IMR-90 (cell line): Measurements from ENCODE around the gene FAM131B. TPM values are rescaled to one million over a fixed set of nuclear protein-coding genes. Genes with fewer than 3 reads are reported as not detected.
A peak's percentile ranks its signal among the peaks of the same experiment; 100 is the strongest.

Experiments used
- ATAC-seq: fragments of 200-7000 bp; cut with Tn5 transposase; 2 replicates; pipeline ENCODE4 v1.9.1; 2020; ENCODE audit warnings: low read depth, mild to moderate bottlenecking, moderate library complexity
- BruUV-seq: library from RNA; stranded (reverse); fragments of 400-500 nt; replicated peaks from 2 replicates; lab custom pipeline; 2021; lab: Mats Ljungman, UMichigan
- CTCF ChIA-PET: fragments of 300-600 bp; formaldehyde crosslinking; extraction: SDS; loops from one replicate; lab custom pipeline; 2021; ENCODE audit warnings: antibody characterized with exemption; lab: Yijun Ruan, JAX
- POLR2A ChIA-PET: fragments of 300-600 bp; sonication (Branson Sonifier 250); formaldehyde crosslinking; loops from one replicate; lab custom pipeline; 2022; ENCODE audit warnings: antibody characterized with exemption; ENCODE audit not compliant: unreplicated experiment; lab: Charles Lee
- DNase-seq: peaks from one replicate; pipeline ENCODE4 v3.0.0; 2013
- H2AFZ ChIP-seq: replicated peaks from 2 replicates; pipeline ENCODE3; 2013; ENCODE audit warnings: low read length, mild to moderate bottlenecking; ENCODE audit not compliant: poor library complexity
- H2AK5ac ChIP-seq: 2 replicates; pipeline ENCODE4 v1.6.1; 2013; ENCODE audit warnings: low read depth, low read length, inconsistent platforms
- H2AK9ac ChIP-seq: replicated peaks from 2 replicates; pipeline ENCODE3; 2013; ENCODE audit warnings: mild to moderate bottlenecking, low read depth, low read length, moderate library complexity; ENCODE audit not compliant: poor library complexity
- H2BK120ac ChIP-seq: 2 replicates; pipeline ENCODE4 v1.6.1; 2013; ENCODE audit warnings: low read depth, low read length, inconsistent platforms
- H2BK15ac ChIP-seq: 3 replicates; pipeline ENCODE4 v1.6.1; 2013; ENCODE audit warnings: low read depth, low read length, inconsistent platforms
- H2BK20ac ChIP-seq: 2 replicates; pipeline ENCODE4 v1.6.1; 2013; ENCODE audit warnings: low read depth, mild to moderate bottlenecking, inconsistent platforms, low read length, moderate library complexity
- H2BK5ac ChIP-seq: 2 replicates; pipeline ENCODE4 v1.6.1; 2013; ENCODE audit warnings: mild to moderate bottlenecking, low read depth, low read length, inconsistent platforms; ENCODE audit not compliant: poor library complexity, severe bottlenecking
- H3K14ac ChIP-seq: replicated peaks from 2 replicates; pipeline ENCODE4 v1.6.1; 2013; ENCODE audit warnings: low read depth, low read length, inconsistent platforms
- H3K18ac ChIP-seq: 2 replicates; pipeline ENCODE4 v1.6.1; 2013; ENCODE audit warnings: low read depth, low read length, control low read depth
- H3K23ac ChIP-seq: 2 replicates; pipeline ENCODE4 v1.6.1; 2013; ENCODE audit warnings: low read depth, low read length, inconsistent platforms
- H3K27ac ChIP-seq: 2 replicates; pipeline ENCODE4 v1.5.1; 2013; ENCODE audit warnings: mild to moderate bottlenecking, control low read depth, low read length; ENCODE audit not compliant: insufficient read depth
- H3K27me3 ChIP-seq: 2 replicates; pipeline ENCODE4 v1.6.1; 2013; ENCODE audit warnings: low read length; ENCODE audit not compliant: control insufficient read depth, insufficient read depth
- H3K36me3 ChIP-seq: 2 replicates; pipeline ENCODE4 v1.6.1; 2013; ENCODE audit warnings: low read length, mixed read lengths; ENCODE audit not compliant: control insufficient read depth, insufficient read depth
- H3K4ac ChIP-seq: 2 replicates; pipeline ENCODE4 v1.6.1; 2013; ENCODE audit warnings: low read depth, low read length, inconsistent platforms
- H3K4me1 ChIP-seq: 2 replicates; pipeline ENCODE4 v1.6.1; 2013; ENCODE audit warnings: low read length, mixed read lengths; ENCODE audit not compliant: control insufficient read depth, insufficient read depth
- H3K4me2 ChIP-seq: 2 replicates; pipeline ENCODE4 v1.6.1; 2013; ENCODE audit warnings: low read depth, mild to moderate bottlenecking, control low read depth, low read length, moderate library complexity
- H3K4me3 ChIP-seq: 2 replicates; pipeline ENCODE4 v1.5.1; 2013; ENCODE audit warnings: low read depth, mild to moderate bottlenecking, control low read depth, low read length, moderate library complexity; ENCODE audit not compliant: insufficient read depth
- H3K56ac ChIP-seq: 2 replicates; pipeline ENCODE4 v1.6.1; 2013; ENCODE audit warnings: low read length, inconsistent platforms; ENCODE audit not compliant: insufficient read depth; ENCODE audit errors: extremely low read depth
- H3K79me1 ChIP-seq, 2 experiments: 2 replicates each; pipeline ENCODE4 v1.6.1; 2013; ENCODE audit warnings: low read length in 2 of 2, inconsistent platforms in 1 of 2, low read depth in 1 of 2
- H3K9ac ChIP-seq: 2 replicates; pipeline ENCODE4 v1.6.1; 2013; ENCODE audit warnings: low read depth, low read length, control low read depth
- H3K9me1 ChIP-seq: 2 replicates; pipeline ENCODE4 v1.6.1; 2013; ENCODE audit warnings: low read length, inconsistent platforms; ENCODE audit not compliant: insufficient read depth
- H3K9me3 ChIP-seq: 2 replicates; pipeline ENCODE4 v1.6.1; 2013; ENCODE audit warnings: low read length; ENCODE audit not compliant: control insufficient read depth, insufficient read depth
- H4K20me1 ChIP-seq: 2 replicates; pipeline ENCODE4 v1.6.1; 2013; ENCODE audit warnings: low read length, inconsistent platforms; ENCODE audit not compliant: insufficient read depth
- H4K5ac ChIP-seq: 2 replicates; pipeline ENCODE4 v1.6.1; 2013; ENCODE audit warnings: mild to moderate bottlenecking, low read depth, low read length, control low read depth
- H4K8ac ChIP-seq, 2 experiments: 2 replicates each; pipeline ENCODE4 v1.6.1; 2013; ENCODE audit warnings: low read depth in 2 of 2, low read length in 2 of 2, control low read depth in 1 of 2, inconsistent platforms in 1 of 2
- H4K91ac ChIP-seq: 2 replicates; pipeline ENCODE4 v1.6.1; 2013; ENCODE audit warnings: low read depth, low read length, inconsistent platforms; ENCODE audit not compliant: insufficient read depth
- CHD1 ChIP-seq: IDR thresholded peaks from 2 replicates; pipeline ENCODE4 v1.6.1; 2012; ENCODE audit warnings: low read depth, low read length, improper control_type of control experiment
- MAZ ChIP-seq: IDR thresholded peaks from 2 replicates; pipeline ENCODE4 v1.6.1; 2012; ENCODE audit warnings: low read depth, mild to moderate bottlenecking, low read length, improper control_type of control experiment, moderate library complexity, borderline replicate concordance
- RFX5 ChIP-seq: IDR thresholded peaks from 2 replicates; pipeline ENCODE4 v1.8.0; 2012; ENCODE audit warnings: low read depth, mild to moderate bottlenecking, low read length, moderate library complexity
- WGBS, 2 experiments: methylation state at CpG; one replicate each; pipeline versions ENCODE4 v1.1.5 to v1.1.7; 2013; ENCODE audit warnings: missing lambda C conversion rate in 2 of 2; ENCODE audit not compliant: insufficient read length in 1 of 2; ENCODE audit errors: extremely low coverage in 2 of 2; 5-methylcytosine and 5-hydroxymethylcytosine counted together
- dilution Hi-C: fragments of 300-500 bp; cut with HindIII; formaldehyde crosslinking; loops from one replicate; pipeline ENCODE4 v1.14.3; 2018; ENCODE audit warnings: low sequenced_read_pairs; ENCODE audit not compliant: unreplicated experiment
- in situ Hi-C: fragments of 300-500 bp; cut with MboI; formaldehyde crosslinking; loops from 3 replicates; pipeline ENCODE4 v1.14.3; 2019; ENCODE audit warnings: low sequenced_read_pairs, inconsistent platforms, mixed read lengths
- intact Hi-C: fragments of 100-400 bp; cut with micrococcal nuclease; formaldehyde crosslinking; loops from 2 replicates; pipeline ENCODE4 v1.10.0; 2022
- polyA plus RNA-seq, 3 experiments: library from polyadenylated mRNA; depleted of rRNA; stranded (reverse); fragments of >200 nt; gene quantifications; 2 replicates each; pipeline ENCODE4 v1.2.3, GENCODE V29; 2012; ENCODE audit warnings: low replicate concordance in 1 of 3
- total RNA-seq: library from RNA; depleted of rRNA; stranded (reverse); fragments of >200 nt; gene quantifications from 2 replicates; pipeline ENCODE4 v1.2.3, GENCODE V29; 2012

FAM131B gene
- total and polyA plus RNA-seq, 2 of the 4 experiments (the other 2 are of a cell fraction), result 3.4 to 4.3 TPM

GRCh38 chr7:143385891-143386781 lies 23.6 kb upstream of the FAM131B start:
- Histone ChIP-seq H4K8ac (no peak overlapping the region), H2BK20ac (no peak overlapping the region), H3K9me3 (no peaks in the 10 kb centered on the region), H2AK5ac (no peak overlapping the region; the same call in 1 of the 2 replicates), H3K9ac (peak overlapping the region; percentile 12; the same call in 1 of the 2 replicates), H3K23ac (peak overlapping the region; percentile 63; the same call in 1 of the 2 replicates), H3K27me3 (no peaks in the 10 kb centered on the region), H3K27ac (no peak overlapping the region), H3K4me3 (no peak overlapping the region), H2BK5ac (peak overlapping the region; percentile 64), H3K4me1 (peaks cover 50% of the 10 kb centered on the region), H3K4ac (no peak overlapping the region), H3K79me1 (peaks cover 24 to 72% of the 10 kb centered on the region in 2 experiments; a peak in 3 of 4 replicates), H3K56ac (no peak overlapping the region), H2AK9ac (peak overlapping the region; percentile 76), H3K36me3 (peaks cover 85% of the 10 kb centered on the region), H3K4me2 (peak overlapping the region; percentile 53), H4K5ac (no peak overlapping the region), H2BK15ac (no peak overlapping the region), H4K91ac (no peak overlapping the region), H3K14ac (peak overlapping the region; percentile 53; the same call in 1 of the 2 replicates), H2BK120ac (no peak overlapping the region), H3K18ac (no peak overlapping the region), H3K9me1 (peaks cover 37% of the 10 kb centered on the region), H4K20me1 (peaks cover 94% of the 10 kb centered on the region), H2AFZ (peak overlapping the region; percentile 37)
- no peak for ATAC-seq
- no peak for DNase-seq
- intact Hi-C loops (no loop called here), in situ Hi-C loops (no loop called here), dilution Hi-C loops (no loop called here)
- ChIA-PET CTCF (no interaction called here), POLR2A (no interaction called here)
- peak; percentile 11; the same call in 1 of the 2 replicates for TF ChIP-seq MAZ
- TF ChIP-seq CHD1, result no peak
- TF ChIP-seq RFX5, result no peak
- no TSS peak for BruUV-seq
- WGBS, 2 experiments, result 91% methylated on average over 5 of the region's 19 CpGs; no CpG with 5 or more reads in 1 of the 2 experiments
